HG03064 (cell line): Measurements from ENCODE around the gene TTC7B.

Experiments used
- ATAC-seq: cut with Tn5 transposase; IDR thresholded peaks from one replicate; pipeline ENCODE4 v1.9.1; 2021; ENCODE audit warnings: low read depth; ENCODE audit not compliant: unreplicated experiment

The TTC7B gene

DNA sequence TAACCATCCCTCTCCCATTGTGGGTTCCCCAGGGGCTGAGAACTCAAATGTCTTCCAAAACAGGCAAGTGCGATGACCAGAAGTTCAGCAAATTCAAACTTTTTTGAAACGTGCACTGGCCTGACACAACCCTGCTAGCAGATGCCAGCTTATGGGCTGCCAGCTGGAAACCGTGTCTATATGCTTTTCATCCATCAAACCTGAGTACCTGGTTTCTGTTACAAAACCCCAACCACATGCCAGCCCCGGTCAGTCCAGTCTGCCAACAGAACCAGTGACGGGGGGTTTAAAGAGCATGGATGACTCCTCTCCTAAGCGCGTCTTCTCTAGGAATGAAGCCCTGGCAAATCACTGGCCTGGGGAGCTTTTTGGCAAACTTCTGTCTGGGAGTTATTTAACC lies 189.7 kb downstream of the TTC7B start:
- ATAC-seq = no peak

DNA sequence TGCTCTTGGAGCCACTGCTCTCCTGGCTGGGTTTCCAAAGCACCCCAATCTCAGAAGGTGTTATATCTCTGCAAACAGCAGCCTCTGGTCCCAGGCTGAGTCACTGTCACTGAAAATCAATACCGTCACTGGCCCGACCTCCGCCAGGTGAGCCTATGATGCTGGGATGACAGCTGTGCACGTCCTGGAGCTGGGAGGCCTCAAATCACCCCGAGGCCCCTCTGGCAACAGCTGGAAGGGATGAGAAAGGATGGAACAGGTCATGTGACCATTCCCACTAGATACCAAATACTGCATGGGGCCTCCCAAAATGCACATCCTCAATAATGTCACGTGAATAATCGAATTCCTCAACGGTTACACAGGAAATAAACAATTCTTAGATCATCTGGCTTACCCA lies 190.8 kb downstream of the TTC7B start:
- ATAC-seq = no peak

DNA sequence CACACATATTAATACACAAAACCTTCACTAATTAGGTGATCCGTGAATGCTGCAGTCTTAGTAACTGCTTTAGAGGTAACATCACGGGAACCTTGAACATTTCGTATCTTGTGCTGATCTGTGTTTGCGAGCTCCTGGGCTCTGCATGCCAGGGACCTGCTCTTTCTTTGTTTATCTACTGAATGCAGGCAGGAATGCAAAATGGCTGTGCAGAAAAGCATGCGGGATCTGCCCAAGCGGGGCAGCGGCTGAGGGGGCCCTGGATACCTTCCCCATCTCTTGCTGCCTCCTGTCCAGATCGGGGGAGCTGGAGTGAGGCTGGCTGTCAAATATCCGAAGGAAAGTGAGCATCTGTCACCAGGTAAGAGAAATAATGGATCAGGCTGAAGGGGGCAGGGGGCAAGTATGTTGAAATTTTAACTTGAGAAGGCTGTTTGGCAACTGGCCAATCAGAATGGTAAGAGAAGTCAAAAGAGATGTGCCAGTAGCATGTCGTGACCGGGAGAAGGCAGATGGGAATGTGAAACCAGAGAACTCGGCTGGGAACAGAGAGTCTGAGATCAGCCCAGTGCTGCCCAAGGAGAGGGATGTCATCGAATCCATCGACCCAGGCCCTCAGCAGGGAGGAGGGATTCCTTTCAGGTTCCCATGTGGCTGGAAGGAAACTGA lies 191.4 kb downstream of the TTC7B start:
- no peak for ATAC-seq

DNA sequence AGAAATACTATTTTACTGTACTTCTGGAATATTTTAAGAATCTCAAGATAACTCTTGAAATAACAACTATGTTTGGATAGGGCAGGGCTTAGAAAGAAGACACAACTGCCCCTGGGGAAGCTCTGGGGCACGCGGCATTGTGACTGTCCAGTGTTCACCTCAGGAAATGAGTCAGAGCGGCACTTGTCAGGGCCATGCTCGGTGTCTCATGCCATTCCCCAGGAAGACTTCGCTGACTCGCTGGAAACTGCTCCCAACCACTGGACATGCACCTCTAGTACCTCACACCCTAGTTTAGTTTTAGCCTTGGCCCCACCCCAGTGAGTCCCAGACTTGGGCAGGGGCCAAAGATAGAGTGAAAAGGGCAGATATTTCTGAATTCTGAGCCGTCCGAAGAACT lies 192.0 kb downstream of the TTC7B start:
- no peak for ATAC-seq

DNA sequence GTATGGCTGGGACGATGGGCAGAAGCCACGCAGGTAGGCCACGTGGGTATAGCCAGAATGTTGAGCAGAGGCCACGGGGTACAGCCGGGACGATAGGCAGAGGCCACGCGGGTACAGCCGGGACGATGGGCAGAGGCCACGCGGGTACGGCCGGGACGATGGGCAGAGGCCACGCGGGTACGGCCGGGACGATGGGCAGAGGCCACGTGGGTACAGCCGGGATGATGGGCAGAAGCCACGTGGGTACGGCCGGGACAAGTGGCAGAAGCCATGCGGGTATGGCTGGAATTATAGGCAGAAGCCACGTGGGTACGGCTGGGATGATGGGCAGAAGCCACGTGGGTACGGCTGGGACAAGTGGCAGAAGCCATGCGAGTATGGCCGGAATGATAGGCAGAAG lies 195.0 kb downstream of the TTC7B start:
- no peak for ATAC-seq

DNA sequence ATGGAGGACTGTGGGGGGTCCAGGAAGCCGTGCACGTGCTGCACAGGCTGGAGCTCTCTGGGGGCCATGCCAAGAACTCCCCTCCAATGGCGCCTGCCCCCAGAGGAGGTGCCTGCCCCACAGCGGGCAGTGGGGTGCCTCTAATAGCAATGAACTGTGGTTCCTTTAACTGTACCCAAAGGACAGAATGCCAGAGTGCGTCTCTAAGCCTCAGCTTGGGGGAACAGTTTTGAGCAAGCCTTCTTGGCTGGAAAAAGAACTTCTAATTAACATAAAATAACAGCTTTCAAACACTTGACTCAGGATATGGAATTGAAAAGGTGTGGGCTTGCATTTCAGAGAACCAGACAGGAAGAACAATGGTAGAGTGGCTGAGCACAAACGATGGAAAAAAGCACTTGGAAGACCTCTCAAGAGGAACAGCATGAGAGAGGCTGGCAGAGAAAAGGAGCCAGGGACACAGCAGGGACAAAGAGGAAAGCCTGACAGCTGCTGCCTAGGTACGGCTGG lies 195.6 kb downstream of the TTC7B start:
- no peak for ATAC-seq

DNA sequence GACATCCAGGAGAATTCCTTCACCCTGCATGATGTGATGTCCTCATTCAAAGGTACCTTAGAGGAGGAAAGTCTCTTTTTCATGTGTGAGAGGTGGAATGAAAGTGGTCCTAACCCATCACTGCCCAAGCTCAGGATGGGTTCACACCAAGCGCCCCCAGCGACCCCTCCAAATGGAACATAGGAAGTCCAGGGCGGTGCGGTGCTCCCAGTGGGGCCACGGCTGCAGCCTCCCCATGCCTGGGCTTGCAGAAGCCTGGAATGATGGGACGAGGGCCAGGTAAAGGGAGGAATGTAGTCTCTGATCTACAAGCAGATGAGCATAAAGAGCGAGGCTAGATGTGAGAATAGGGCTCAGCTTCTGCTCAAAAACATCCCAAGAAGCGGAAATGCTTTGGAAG lies 196.3 kb downstream of the TTC7B start:
- ATAC-seq = no peak

DNA sequence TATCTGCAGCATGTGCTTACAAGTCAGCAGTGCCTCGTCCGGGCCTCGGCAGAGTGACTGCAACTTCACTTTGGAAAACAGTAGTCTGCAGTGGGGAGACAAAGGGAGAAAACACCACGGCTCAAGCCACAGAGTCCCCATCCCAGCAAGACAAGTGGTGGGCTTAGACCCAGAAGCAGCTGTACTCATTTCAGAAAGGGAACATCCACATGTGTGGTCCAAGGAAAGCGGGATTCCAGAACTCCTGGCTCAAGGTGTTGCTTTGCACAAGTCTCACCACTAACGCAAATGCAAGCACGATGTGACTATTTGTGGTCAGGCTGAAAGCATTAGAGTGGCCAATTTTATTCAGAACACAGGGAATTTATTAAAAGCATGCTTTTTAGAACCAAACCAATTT lies 198.3 kb downstream of the TTC7B start:
- ATAC-seq = no peak

DNA sequence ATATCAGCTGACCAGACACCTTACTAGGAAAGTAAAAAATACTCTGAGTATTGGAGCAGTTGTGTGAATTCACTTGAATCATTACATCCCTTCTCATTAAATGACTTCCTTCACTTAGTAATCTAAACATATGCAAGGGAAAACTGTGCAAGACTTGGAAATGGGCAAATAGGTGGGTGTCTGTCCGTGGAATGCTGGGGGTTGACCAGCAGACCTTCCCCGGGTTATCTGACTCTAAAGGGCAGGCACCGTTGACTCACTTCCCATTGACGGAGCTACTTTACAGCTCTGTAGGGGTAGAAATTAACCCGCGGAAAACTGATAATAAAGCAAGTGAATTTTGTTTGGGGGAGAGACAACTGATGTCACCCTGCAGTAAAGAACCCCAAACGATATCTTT lies 199.3 kb downstream of the TTC7B start:
- no peak for ATAC-seq

DNA sequence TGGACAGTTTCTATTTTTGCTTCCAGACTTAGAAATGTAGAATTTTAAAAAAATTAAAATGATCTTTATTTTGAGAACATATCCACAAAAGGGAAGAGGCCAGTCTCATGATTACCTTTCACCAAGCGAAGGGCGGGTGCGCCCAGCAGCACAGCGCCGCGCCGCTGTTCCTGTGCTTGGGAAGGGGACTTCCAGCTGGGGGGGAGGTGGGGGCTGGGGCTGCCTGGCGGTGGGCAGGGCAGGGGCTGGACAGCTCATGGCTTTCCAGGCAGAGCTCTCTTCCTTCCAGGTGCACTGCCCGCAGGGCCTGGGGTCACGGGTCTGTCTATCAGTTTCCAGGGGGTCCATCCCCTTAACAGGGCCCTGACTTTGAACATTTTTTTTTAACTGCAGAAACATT lies 199.9 kb downstream of the TTC7B start:
- ATAC-seq = no peak

DNA sequence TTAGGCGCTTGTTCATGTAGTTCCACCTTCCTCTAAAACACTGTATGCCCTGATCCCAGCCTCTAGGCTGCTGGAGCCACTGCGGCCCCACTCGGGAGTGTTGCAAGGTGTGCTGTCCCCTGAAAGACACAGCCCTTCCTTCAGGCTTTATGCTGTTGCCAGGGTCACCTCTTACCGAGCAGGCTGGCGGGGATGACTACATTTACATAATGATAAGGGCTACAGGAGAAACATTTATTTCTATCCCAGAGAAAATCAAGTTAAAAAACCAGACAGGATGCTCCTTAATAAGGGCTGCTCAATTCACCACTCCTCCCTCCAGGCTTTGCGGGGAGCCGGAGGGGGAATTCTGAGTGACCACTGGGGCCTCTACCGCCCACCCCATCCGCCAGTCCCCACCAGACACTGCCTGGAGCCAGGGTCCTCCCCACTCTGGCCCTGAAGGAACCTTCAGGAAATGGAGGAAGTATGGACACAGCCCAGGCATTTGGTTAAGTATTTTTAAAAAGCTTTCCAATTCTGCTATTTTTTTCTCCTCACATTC lies 200.6 kb downstream of the TTC7B start:
- ATAC-seq = no peak

DNA sequence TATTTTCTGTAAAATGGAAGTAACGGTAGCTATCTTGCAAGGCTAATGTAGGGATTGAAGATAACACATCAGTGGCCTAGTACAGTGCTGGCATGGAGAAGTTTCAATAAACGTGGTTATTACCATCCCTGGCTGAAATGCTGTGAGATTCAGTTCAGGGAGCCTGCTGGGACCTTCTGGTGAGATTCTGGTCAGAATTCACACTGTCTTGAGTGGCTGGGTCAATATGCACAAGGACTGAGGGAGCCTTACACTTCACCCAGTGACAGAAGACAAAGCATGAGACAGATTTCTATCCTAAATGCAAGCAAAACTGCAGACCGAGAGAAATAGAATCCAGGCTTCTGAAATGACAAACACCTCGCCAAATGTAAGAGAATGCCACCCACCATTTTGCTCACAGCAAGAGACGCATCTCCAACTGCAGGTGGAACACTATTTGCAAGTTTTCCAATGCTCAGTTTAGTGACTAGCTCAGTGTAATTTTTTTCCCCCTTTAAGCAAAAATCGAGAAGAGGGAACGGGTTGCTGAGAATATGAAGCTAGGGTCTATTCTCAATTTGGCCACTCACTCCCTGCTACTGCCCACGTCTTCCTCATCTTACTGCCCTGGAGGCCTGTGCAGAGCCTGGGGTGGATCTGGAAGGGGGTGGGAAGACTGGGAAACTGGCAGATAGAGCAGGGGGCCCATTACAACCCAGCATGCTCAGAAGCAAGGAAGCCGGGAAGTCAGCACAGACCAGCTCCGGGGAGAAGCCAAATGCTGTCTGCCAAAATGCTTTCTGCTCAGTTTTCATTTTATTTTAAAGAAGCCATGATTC lies 201.3 kb downstream of the TTC7B start:
- ATAC-seq = no peak

DNA sequence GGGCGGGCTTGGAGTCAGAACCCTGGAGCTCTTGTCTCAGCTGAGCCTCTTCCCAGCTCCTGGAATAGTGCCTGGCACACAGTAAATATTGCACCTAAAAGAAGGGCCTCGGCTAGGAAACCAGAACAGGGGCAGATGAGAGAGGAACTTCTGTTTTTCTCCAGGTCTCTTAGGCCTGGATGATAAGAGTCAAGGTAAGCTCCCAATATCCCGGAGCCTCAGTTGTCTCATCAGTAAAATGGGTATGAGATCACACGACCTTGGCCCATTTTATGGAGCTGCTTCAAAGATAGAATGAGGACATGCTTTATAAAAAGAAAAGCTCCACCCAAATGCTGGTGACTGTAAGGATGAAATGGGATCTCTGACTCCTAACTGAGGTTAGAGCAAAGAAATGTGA lies 202.2 kb downstream of the TTC7B start:
- ATAC-seq = no peak

DNA sequence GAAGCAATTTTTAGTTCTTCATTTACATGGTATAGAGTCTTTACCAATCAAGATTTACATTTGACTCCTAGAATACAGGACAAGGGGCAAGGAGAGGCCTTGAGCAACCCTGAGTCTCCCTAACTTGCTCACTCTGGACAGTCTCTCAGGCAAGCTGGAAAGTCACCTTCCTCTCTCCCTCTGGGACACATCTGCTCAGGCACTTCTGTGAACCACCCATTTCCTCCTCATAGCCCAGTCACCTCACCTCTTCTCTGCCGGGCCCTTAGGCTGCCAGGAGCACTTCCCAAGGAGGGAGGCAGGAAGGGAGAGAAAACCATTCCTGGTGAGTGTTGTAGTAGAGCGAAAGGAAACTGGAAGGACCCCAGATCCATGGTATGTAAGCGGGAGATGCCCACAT lies 202.8 kb downstream of the TTC7B start:
- ATAC-seq = no peak

DNA sequence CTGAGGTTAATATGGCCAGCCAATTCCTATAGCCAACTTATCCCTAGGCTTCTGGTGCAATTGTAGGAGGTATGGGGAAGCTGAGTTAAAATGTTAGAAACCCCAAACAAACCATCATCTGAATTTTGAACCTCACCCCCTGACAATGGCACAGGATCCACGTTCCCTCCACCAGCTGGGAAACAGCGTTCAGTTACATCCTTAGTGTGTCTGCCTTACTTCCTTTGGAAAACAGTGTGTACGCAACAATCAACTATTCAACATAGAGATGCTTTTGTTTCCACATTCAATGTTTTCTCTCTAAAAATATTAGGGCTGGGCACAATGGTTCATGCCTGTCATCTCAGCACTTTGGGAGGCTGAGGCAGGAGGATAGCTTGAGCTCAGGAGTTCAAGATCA lies 203.4 kb downstream of the TTC7B start:
- ATAC-seq = no peak

DNA sequence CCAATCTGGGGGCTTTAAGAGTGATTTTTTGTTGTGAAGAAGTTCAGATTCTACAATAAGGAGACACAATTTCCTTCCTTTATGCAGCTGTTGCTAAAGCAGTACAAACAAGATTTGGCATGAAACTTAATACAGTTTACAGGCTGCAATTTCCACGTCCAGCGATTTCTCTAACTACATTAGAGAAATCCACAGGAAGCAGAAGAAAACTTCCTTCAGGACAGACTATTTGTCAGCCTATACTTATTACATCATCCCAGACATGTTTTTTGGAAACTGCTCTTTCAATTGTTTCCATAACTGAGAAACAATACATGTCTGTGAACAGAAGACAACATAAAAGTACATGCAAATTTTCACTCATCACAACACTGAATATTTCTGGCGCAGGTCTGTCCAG lies 204.3 kb downstream of the TTC7B start:
- ATAC-seq = no peak

DNA sequence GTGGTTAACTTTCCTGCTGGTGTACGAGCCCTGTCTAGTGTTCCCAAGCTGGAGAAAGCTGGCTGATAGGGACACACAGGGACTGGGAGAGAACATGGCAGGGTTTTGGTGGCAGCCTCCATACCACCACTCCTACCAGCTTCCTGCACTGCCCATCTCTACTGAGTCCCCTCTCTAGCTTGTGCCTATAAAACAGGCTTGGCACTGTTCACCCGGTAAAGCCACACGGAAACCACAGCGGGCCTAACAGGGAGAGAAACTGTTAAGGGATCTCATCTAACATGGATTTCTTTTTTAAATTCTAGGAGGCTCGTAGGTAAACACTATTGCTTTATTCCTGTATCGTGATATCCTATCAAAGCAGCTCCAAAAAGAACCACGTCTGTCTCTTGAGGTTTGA lies 204.7 kb downstream of the TTC7B start:
- no peak for ATAC-seq

DNA sequence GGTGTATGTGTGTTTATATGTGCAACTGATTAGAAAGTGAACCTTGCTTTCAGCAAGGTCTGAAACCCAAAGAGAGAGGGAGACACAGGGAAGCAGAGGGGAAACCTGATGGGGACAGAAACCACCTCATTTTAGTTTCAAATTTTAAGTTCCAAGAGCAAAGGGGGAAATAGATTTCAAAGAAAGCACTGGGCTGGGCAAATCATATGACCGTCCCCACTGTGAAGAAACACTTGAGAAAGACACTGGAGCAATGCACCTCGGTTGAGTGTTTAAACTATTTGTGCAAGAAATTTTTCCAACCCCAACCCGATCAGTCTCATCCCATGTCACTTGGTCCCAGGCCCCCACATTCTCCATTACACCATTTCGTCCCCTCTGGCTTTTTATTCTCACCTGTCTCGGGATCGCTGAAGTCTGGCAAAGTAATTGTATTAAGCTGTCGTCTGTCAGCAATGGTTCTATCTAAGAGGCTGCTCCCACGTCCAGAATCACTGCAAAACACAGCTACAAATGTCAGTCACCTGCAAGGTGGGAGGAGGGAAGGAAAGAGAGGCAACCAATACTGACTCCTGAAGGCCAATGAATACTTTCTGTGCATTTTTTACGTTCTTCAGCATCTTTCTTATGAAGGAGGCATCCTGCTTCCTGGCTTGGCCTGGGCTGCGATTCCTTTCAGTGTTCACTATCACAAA lies 205.7 kb downstream of the TTC7B start:
- no peak for ATAC-seq

DNA sequence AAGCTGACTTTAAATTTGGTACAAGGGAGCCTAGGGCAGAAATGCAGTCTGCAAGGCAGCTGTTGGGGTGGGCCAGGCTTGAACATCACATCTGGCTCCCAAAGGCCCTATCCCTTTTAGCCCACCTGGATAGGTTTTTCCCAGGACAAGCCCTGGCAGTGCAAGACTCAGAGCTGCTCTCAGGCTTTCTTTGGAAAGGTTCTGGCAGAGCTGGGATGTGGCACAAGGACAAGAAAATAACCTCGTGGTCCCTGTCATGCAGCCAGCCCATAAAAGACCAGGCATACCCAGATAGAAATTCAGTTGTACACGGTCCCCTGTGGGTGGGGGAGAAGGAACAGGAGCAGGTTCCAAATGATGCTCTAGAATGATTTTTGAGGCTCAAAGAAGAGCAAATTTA lies 206.9 kb downstream of the TTC7B start:
- ATAC-seq = no peak

DNA sequence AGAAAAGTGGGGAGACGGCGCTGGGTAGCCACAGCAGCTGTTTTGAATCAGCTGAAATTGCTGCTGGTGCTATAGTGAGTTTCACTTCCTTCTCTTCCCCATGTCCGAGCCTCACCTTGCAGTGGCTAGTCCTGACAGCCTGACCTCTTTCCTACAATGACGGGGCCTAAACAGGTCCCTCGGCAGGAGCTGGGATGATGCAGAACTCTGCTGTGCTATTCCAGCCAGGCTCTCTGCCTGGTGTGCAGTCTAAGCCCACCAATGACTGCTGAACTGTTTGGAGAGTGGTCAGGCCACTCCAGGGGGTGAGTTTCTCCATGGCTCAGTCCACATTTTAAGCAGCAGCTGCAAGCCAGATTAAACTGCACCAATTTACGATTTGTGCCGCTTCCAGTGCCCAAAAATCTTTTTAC lies 207.3 kb downstream of the TTC7B start:
- ATAC-seq = no peak

DNA sequence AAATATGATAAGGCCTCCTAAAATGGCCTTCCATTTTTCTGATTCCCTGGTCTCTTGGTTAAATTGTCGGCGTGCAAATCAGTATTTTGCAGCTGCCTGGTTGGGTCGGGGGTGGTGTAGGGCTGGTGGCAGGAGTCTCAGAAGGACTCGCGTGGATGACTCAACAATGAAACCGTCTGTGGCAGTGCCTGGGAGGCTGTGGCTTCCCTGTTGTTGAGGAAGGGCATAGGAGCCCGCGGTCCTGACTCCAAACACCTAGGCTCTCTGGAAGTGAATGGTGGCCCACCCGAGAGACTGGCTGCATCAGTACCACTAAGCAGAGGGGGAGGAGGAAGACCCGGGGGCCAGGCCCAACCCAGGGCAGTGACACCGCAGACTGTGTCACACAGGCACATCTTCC lies 207.9 kb downstream of the TTC7B start:
- no peak for ATAC-seq
